Colonic mucosa (tissue), 4 donors: ENCODE measurements around the gene JPH4. TPM values are rescaled to one million over a fixed set of nuclear protein-coding genes. Genes with fewer than 3 reads are reported as not detected.

Experiments used
- DNase-seq: peaks from one replicate; pipeline ENCODE4 v3.0.0-alpha.2; 2020
- H3K27ac ChIP-seq: fragments of 200-600 bp; one replicate; pipeline ENCODE4 v1.8.0; 2021
- H3K27me3 ChIP-seq: fragments of 200-600 bp; one replicate; pipeline ENCODE4 v1.8.0; 2021
- H3K36me3 ChIP-seq: fragments of 200-600 bp; one replicate; pipeline ENCODE4 v1.8.0; 2021
- H3K4me1 ChIP-seq: fragments of 200-600 bp; one replicate; pipeline ENCODE4 v1.8.0; 2021; ENCODE audit warnings: mild to moderate bottlenecking
- H3K4me3 ChIP-seq: fragments of 200-600 bp; one replicate; pipeline ENCODE4 v1.8.0; 2021
- H3K9ac ChIP-seq, 2 donors: one replicate each; pipeline ENCODE4 v1.7.0; 2013; ENCODE audit warnings: control low read depth in 2 of 2, low read depth in 2 of 2, low read length in 2 of 2
- H3K9me3 ChIP-seq: fragments of 200-600 bp; one replicate; pipeline ENCODE4 v1.8.0; 2021
- CTCF ChIP-seq: fragments of 200-600 bp; IDR thresholded peaks from one replicate; pipeline ENCODE4 v1.8.0; 2022; ENCODE audit warnings: antibody characterized with exemption, mild to moderate bottlenecking
- intact Hi-C: fragments of 100-400 bp; cut with DNase I; formaldehyde crosslinking; loops from one replicate; pipeline ENCODE4 v1.14.1; 2022
- total RNA-seq, 2 donors: library from RNA; stranded (reverse); fragmentation: NEBNext Ultra II Directional in 1 of 2; extraction: Animal tissue kit (Norgen Biotek cat#: 25700) in 1 of 2; gene quantifications; one replicate each; pipeline ENCODE4 v1.2.1, GENCODE V29; 2021
- donor health status: healthy.
- donor health status: DM: no; HTN: no; CAD: no.
- donor health status: DM: no; HTN: no; CAD: no.

The JPH4 gene
- total RNA-seq, 2 donors from 2014 or later: 0.30 to 0.58 TPM

GRCh38 chr14:23622990-23623389, 44.4 kb upstream of the JPH4 start:
- Histone ChIP-seq H3K36me3 (no peaks in the 10 kb centered on the region), H3K9ac (no peak overlapping the region), H3K4me1 (no peaks in the 10 kb centered on the region), H3K27ac (no peak overlapping the region), H3K9me3 (peaks cover 3% of the 10 kb centered on the region), H3K4me3 (no peak overlapping the region), H3K27me3 (no peaks in the 10 kb centered on the region)
- DNase-seq: no peak
- intact Hi-C loops: no loop called here
- no peak for TF ChIP-seq CTCF

GRCh38 chr14:23621932-23622730, 43.5 kb upstream of the JPH4 start:
- H3K9ac ChIP-seq: no peak overlapping the region
- no peak overlapping the region for H3K27ac ChIP-seq
- peaks cover 3% of the 10 kb centered on the region for H3K9me3 ChIP-seq
- H3K4me3 ChIP-seq: no peak overlapping the region
- no peak for TF ChIP-seq CTCF
- H3K4me1 ChIP-seq: no peaks in the 10 kb centered on the region
- intact Hi-C loops: no loop called here
- DNase-seq: no peak
- H3K27me3 ChIP-seq: no peaks in the 10 kb centered on the region
- H3K36me3 ChIP-seq: no peaks in the 10 kb centered on the region

GRCh38 chr14:23621204-23621931, 42.8 kb upstream of the JPH4 start:
- no peak overlapping the region for H3K4me3 ChIP-seq
- no peak for DNase-seq
- H3K27me3 ChIP-seq: no peaks in the 10 kb centered on the region
- no peaks in the 10 kb centered on the region for H3K36me3 ChIP-seq
- no peak overlapping the region for H3K27ac ChIP-seq
- H3K9ac ChIP-seq: no peak overlapping the region
- peaks cover 3% of the 10 kb centered on the region for H3K9me3 ChIP-seq
- no peak for TF ChIP-seq CTCF
- intact Hi-C loops: no loop called here
- no peaks in the 10 kb centered on the region for H3K4me1 ChIP-seq

- H3K27me3 ChIP-seq: no peaks in the 10 kb centered on the region
- H3K4me3 ChIP-seq: no peak overlapping the region
- no peak overlapping the region for H3K27ac ChIP-seq
- no peaks in the 10 kb centered on the region for H3K36me3 ChIP-seq
- intact Hi-C loops: no loop called here
- H3K9ac ChIP-seq: no peak overlapping the region
- no peaks in the 10 kb centered on the region for H3K4me1 ChIP-seq
- H3K9me3 ChIP-seq: peaks cover 3% of the 10 kb centered on the region
- no peak for TF ChIP-seq CTCF
- DNase-seq: no peak
These were observed 41.6 kb upstream of the JPH4 start for GRCh38 chr14:23620177-23620702.

GRCh38 chr14:23618415-23618988, 39.9 kb upstream of the JPH4 start:
- no peak for TF ChIP-seq CTCF
- intact Hi-C loops: no loop called here
- no peaks in the 10 kb centered on the region for H3K4me1 ChIP-seq
- H3K9ac ChIP-seq: no peak overlapping the region
- no peak for DNase-seq
- H3K9me3 ChIP-seq: no peaks in the 10 kb centered on the region
- H3K36me3 ChIP-seq: no peaks in the 10 kb centered on the region
- H3K4me3 ChIP-seq: no peak overlapping the region
- H3K27me3 ChIP-seq: no peaks in the 10 kb centered on the region
- no peak overlapping the region for H3K27ac ChIP-seq
